MCF 10A (cell line): ENCODE results near the gene TTI1. TPM values are rescaled to one million over a fixed set of nuclear protein-coding genes. Genes with fewer than 3 reads are reported as not detected.

Experiments
- BruUV-seq: library from RNA; stranded (reverse); fragments of 400-500 nt; replicated peaks from 2 replicates; lab custom pipeline; 2021; lab: Mats Ljungman, UMichigan
- CTCF ChIA-PET: fragments of 300-600 bp; sonication (Branson Sonifier 250); formaldehyde crosslinking; extraction: SDS; loops from one replicate; lab custom pipeline; 2021; ENCODE audit warnings: antibody characterized with exemption, inconsistent platforms; lab: Yijun Ruan, JAX
- POLR2A ChIA-PET: fragments of 300-600, 350-650 bp; sonication (Branson Sonifier 250); formaldehyde crosslinking; extraction: SDS; loops from one replicate; lab custom pipeline; 2020; ENCODE audit warnings: antibody characterized with exemption, inconsistent platforms; lab: Yijun Ruan, JAX
- DNase-seq: peaks from one replicate; pipeline ENCODE4 v3.0.0-alpha.2; 2018; ENCODE audit not compliant: unreplicated experiment
- H3K27ac Mint-ChIP-seq: one replicate; pipeline ENCODE4 v1.8.0; 2022; ENCODE audit warnings: mild to moderate bottlenecking, low read depth, mixed read lengths; ENCODE audit not compliant: unreplicated experiment
- H3K27me3 Mint-ChIP-seq: one replicate; pipeline ENCODE4 v1.8.0; 2022; ENCODE audit warnings: mixed read lengths; ENCODE audit not compliant: insufficient read depth, unreplicated experiment
- H3K36me3 Mint-ChIP-seq: one replicate; pipeline ENCODE4 v1.8.0; 2022; ENCODE audit warnings: mild to moderate bottlenecking, moderate library complexity, mixed read lengths; ENCODE audit not compliant: insufficient read depth, unreplicated experiment
- H3K4me1 Mint-ChIP-seq: one replicate; pipeline ENCODE4 v1.8.0; 2022; ENCODE audit warnings: mixed read lengths; ENCODE audit not compliant: insufficient read depth, unreplicated experiment
- H3K4me3 Mint-ChIP-seq: one replicate; pipeline ENCODE4 v1.8.0; 2022; ENCODE audit warnings: mild to moderate bottlenecking, moderate library complexity, mixed read lengths; ENCODE audit not compliant: unreplicated experiment
- H3K9me3 Mint-ChIP-seq: one replicate; pipeline ENCODE4 v1.8.0; 2022; ENCODE audit warnings: mixed read lengths; ENCODE audit not compliant: unreplicated experiment
- intact Hi-C: fragments of 100-400 bp; cut with micrococcal nuclease; formaldehyde crosslinking; loops from 2 replicates; pipeline ENCODE4 v1.14.1; 2022
- total RNA-seq: library from RNA; stranded (reverse); gene quantifications from 2 replicates; pipeline ENCODE4 v1.2.3, GENCODE V29; 2022
- TF ChIP-seq, protein P1 (sequence below): fragments of 200-600 bp; IDR thresholded peaks from one replicate; pipeline ENCODE4 v1.8.0; 2022; ENCODE audit warnings: antibody characterized with exemption, mild to moderate bottlenecking; ENCODE audit not compliant: unreplicated experiment

The TTI1 gene
- total RNA-seq, 1 experiment from 2014 or later: 17.1 TPM

DNA sequence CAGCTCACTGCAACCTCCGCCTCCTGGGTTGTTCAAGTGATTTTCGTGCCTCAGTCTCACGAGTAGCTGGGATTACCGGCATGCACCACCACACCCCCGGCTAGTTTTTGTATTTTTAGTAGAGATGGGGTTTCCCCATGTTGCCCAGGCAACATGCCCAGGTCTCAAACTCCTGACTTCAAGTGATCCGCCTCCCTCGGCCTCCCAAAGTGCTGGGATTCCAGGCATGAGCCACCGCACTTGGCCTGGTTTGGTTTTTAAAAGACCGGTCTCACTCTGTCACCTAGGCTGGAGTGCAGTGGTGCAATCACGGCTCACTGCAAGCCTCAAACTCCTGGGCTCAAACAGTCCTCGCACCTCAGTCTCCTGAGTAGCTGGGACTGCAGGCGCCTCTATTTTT lies 90.2 kb downstream of the TTI1 start:
- Mint-ChIP-seq H3K36me3 (peaks cover 10% of the 10 kb centered on the region), H3K27ac (no peak overlapping the region), H3K27me3 (no peaks in the 10 kb centered on the region), H3K4me3 (no peak overlapping the region), H3K9me3 (no peaks in the 10 kb centered on the region), H3K4me1 (no peaks in the 10 kb centered on the region)
- intact Hi-C loops: no loop called here
- BruUV-seq: no TSS peak
- TF ChIP-seq, protein P1, sequence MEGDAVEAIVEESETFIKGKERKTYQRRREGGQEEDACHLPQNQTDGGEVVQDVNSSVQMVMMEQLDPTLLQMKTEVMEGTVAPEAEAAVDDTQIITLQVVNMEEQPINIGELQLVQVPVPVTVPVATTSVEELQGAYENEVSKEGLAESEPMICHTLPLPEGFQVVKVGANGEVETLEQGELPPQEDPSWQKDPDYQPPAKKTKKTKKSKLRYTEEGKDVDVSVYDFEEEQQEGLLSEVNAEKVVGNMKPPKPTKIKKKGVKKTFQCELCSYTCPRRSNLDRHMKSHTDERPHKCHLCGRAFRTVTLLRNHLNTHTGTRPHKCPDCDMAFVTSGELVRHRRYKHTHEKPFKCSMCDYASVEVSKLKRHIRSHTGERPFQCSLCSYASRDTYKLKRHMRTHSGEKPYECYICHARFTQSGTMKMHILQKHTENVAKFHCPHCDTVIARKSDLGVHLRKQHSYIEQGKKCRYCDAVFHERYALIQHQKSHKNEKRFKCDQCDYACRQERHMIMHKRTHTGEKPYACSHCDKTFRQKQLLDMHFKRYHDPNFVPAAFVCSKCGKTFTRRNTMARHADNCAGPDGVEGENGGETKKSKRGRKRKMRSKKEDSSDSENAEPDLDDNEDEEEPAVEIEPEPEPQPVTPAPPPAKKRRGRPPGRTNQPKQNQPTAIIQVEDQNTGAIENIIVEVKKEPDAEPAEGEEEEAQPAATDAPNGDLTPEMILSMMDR: no peak
- no peak for DNase-seq
- ChIA-PET CTCF (interaction anchor here (0.6 to 0.7 kb wide), 2 partner anchors 21 to 356 kb away, joined by 3 read pairs; no protein-coding TSS in a partner anchor), POLR2A (no interaction called here)

GRCh38 chr20:37941992-37942391 lies 91.3 kb downstream of the TTI1 start:
- ChIA-PET CTCF (interaction anchor here (0.6 to 0.8 kb wide), 2 partner anchors 9 to 446 kb away, joined by 6 read pairs; no protein-coding TSS in a partner anchor), POLR2A (no interaction called here)
- H3K9me3 Mint-ChIP-seq: no peaks in the 10 kb centered on the region
- BruUV-seq: no TSS peak
- TF ChIP-seq, protein P1: no peak
- no peaks in the 10 kb centered on the region for H3K27me3 Mint-ChIP-seq
- no peaks in the 10 kb centered on the region for H3K4me1 Mint-ChIP-seq
- DNase-seq: no peak
- intact Hi-C loops: no loop called here
- peaks cover 19% of the 10 kb centered on the region for H3K36me3 Mint-ChIP-seq
- no peak overlapping the region for H3K27ac Mint-ChIP-seq
- H3K4me3 Mint-ChIP-seq: no peak overlapping the region

DNA sequence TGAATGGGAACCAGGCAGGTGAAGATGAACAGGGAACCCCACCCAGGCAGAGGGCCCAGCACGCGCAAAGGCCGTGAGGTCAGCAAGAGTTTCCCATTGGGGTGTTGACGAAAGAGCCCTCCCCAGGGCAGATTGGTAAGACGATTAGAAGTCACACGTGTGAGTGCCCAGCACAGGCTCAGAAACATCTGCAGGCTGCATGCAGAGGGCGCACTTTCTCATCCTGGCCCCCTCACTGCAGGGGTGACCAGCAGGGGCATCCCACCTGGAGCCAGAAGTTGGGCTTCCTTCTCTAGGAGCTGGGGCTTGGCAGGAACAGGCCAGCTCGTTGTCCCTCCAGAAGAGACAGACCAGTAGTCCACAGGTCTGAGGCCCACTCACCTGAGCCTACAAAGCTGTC lies 91.9 kb downstream of the TTI1 start:
- BruUV-seq: no TSS peak
- H3K36me3 Mint-ChIP-seq: peaks cover 19% of the 10 kb centered on the region

DNA sequence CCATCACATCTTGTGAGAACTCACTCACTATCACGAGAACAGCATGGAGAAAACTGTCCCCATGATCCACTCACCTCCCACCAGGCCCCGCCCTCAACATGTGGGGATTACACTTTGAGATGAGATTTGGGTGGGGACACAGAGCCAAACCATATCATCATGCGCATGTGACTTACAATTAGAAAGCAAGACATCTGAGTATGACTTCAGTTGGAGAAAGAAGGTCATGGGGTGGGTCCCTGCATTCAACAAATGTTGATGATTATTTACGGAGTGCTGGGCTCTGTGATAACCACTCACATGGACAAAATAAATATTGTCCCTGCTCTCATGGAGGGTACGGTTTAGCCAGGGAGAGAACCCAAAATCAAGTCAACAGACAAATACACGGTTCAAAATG lies 92.4 kb downstream of the TTI1 start:
- TF ChIP-seq, protein P1: no peak
- no TSS peak for BruUV-seq
- Mint-ChIP-seq H3K4me3 (no peak overlapping the region), H3K27ac (peak overlapping the region; percentile 35), H3K36me3 (peaks cover 19% of the 10 kb centered on the region), H3K27me3 (no peaks in the 10 kb centered on the region), H3K9me3 (no peaks in the 10 kb centered on the region), H3K4me1 (no peaks in the 10 kb centered on the region)
- DNase-seq: no peak
- intact Hi-C loops: no loop called here
- ChIA-PET CTCF (no interaction called here), POLR2A (no interaction called here)

More for the DNA sequence above, 91.9 kb downstream of the TTI1 start:
- no peaks in the 10 kb centered on the region for H3K27me3 Mint-ChIP-seq
- no peaks in the 10 kb centered on the region for H3K9me3 Mint-ChIP-seq
- DNase-seq: no peak
- POLR2A ChIA-PET: no interaction called here
- no peaks in the 10 kb centered on the region for H3K4me1 Mint-ChIP-seq
- no peak overlapping the region for H3K27ac Mint-ChIP-seq
- CTCF ChIA-PET: interaction anchor here (0.8 kb wide), 1 partner anchor 9 kb away, joined by 6 read pairs; no protein-coding TSS in a partner anchor
- intact Hi-C loops: no loop called here
- TF ChIP-seq, protein P1: no peak
- H3K4me3 Mint-ChIP-seq: no peak overlapping the region
